ENCODE results near the gene SLC9A3. TPM values are rescaled to one million over a fixed set of nuclear protein-coding genes. Genes with fewer than 3 reads are reported as not detected.

The SLC9A3 gene
- total and polyA plus RNA-seq, 2 of the 13 experiments (the other 11 are each of a cell fraction or from before 2014, with no cell fraction given) = 1.5 to 1.8 TPM

GRCh38 chr5:520196-520849 lies 3.9 kb downstream of the SLC9A3 start:
- FAIRE-seq (no peak), ATAC-seq (no peak), DNase-seq (ENCODE audit: low spot score) (no peak)
- TF ChIP-seq ZNF558 (CRISPR knock-in tag; IDR thresholded peaks at IDR 0.05; ENCODE audit: borderline replicate concordance) (no peak), ZNF576 (CRISPR knock-in tag; IDR thresholded peaks at IDR 0.05) (no peak), ZNF350 (CRISPR knock-in tag; IDR thresholded peaks at IDR 0.05; ENCODE audit: borderline replicate concordance, low read depth) (no peak), MEIS1 (CRISPR knock-in tag; IDR thresholded peaks at IDR 0.05; ENCODE audit: borderline replicate concordance) (no peak)
- Histone ChIP-seq H3K9ac (ENCODE audit: insufficient read depth, low read depth, low read length) (no peak overlapping the region), H3K9me3 (ENCODE audit: low read length) (no peaks in the 10 kb centered on the region), H3K79me2 (ENCODE audit: insufficient read depth, low read length) (no peaks in the 10 kb centered on the region), H3K4me3 (replicated peaks in 1 of 3; ENCODE audit: insufficient read depth in 1 of 3, low read depth in 2 of 3, low read length in 3 of 3) (no peak overlapping the region), H3K36me3 (replicated peaks in 1 of 2; ENCODE audit: control insufficient read depth in 1 of 2, insufficient read depth in 2 of 2, low read length in 2 of 2) (no peaks in the 10 kb centered on the region), H2AFZ (ENCODE audit: low read length) (no peak overlapping the region), H3K27ac (ENCODE audit: extremely low read length, insufficient read depth, low read length) (no peak overlapping the region), H3K4me2 (ENCODE audit: low read depth, low read length) (no peak overlapping the region), H4K20me1 (ENCODE audit: insufficient read depth, low read length) (no peaks in the 10 kb centered on the region), H3K4me1 (ENCODE audit: insufficient read depth, low read length) (peaks cover 5% of the 10 kb centered on the region; the same call in 1 of the 2 replicates), H3K27me3 (ENCODE audit: control insufficient read depth in 1 of 2, insufficient read depth in 2 of 2, low read length in 2 of 2) (peaks cover 0 to 49% of the 10 kb centered on the region in 2 experiments; a peak in 4 of 5 replicates)
- CTCF ChIA-PET (ENCODE audit: low intra/inter-chr PET ratio, low total read pairs) = no interaction called here
- BruUV-seq (replicated peaks) = no TSS peak
- 30% methylated on average over 12 of the region's 20 CpGs for WGBS (ENCODE audit: low lambda C conversion rate)
- in situ Hi-C loops (cut with HindIII; ENCODE audit: extremely low pct_ligation_motif_present, low pct_unique_long_range_greater_than_20kb) = no loop called here
- intact Hi-C loops (cut with micrococcal nuclease; ENCODE audit: unreplicated experiment) = no loop called here
- POLR2A ChIA-PET = no interaction called here

- BruUV-seq (replicated peaks) = no TSS peak
- Histone ChIP-seq H3K79me2 (ENCODE audit: insufficient read depth, low read length) (no peaks in the 10 kb centered on the region), H3K9me3 (ENCODE audit: low read length) (no peaks in the 10 kb centered on the region), H4K20me1 (ENCODE audit: insufficient read depth, low read length) (no peaks in the 10 kb centered on the region), H3K27me3 (ENCODE audit: control insufficient read depth in 1 of 2, insufficient read depth in 2 of 2, low read length in 2 of 2) (peaks cover 0 to 55% of the 10 kb centered on the region in 2 experiments; a peak in 4 of 5 replicates), H3K9ac (ENCODE audit: insufficient read depth, low read depth, low read length) (no peak overlapping the region), H2AFZ (ENCODE audit: low read length) (no peak overlapping the region), H3K36me3 (replicated peaks in 1 of 2; ENCODE audit: control insufficient read depth in 1 of 2, insufficient read depth in 2 of 2, low read length in 2 of 2) (no peaks in the 10 kb centered on the region), H3K4me2 (ENCODE audit: low read depth, low read length) (no peak overlapping the region), H3K27ac (ENCODE audit: extremely low read length, insufficient read depth, low read length) (no peak overlapping the region), H3K4me3 (replicated peaks in 1 of 3; ENCODE audit: insufficient read depth in 1 of 3, low read depth in 2 of 3, low read length in 3 of 3) (no peak overlapping the region), H3K4me1 (ENCODE audit: insufficient read depth, low read length) (peaks cover 18% of the 10 kb centered on the region)
- ATAC-seq (no peak), DNase-seq (ENCODE audit: low spot score) (no peak), FAIRE-seq (no peak)
- intact Hi-C loops (cut with micrococcal nuclease; ENCODE audit: unreplicated experiment) = no loop called here
- WGBS (ENCODE audit: low lambda C conversion rate) = 7% methylated on average over 4 of the region's 10 CpGs
- POLR2A ChIA-PET = no interaction called here
- in situ Hi-C loops (cut with HindIII; ENCODE audit: extremely low pct_ligation_motif_present, low pct_unique_long_range_greater_than_20kb) = no loop called here
- CTCF ChIA-PET (ENCODE audit: low intra/inter-chr PET ratio, low total read pairs) = no interaction called here
- TF ChIP-seq ZGPAT (CRISPR knock-in tag; IDR thresholded peaks at IDR 0.05) (no peak), ZNF264 (CRISPR knock-in tag; IDR thresholded peaks at IDR 0.05) (no peak), POLR2AphosphoS5 (IDR thresholded peaks at IDR 0.05; ENCODE audit: low read depth, low read length) (no peak), NCOA2 (CRISPR knock-in tag; IDR thresholded peaks at IDR 0.05) (no peak), SMYD3 (CRISPR knock-in tag; IDR thresholded peaks at IDR 0.05) (no peak), MEIS1 (CRISPR knock-in tag; IDR thresholded peaks at IDR 0.05; ENCODE audit: borderline replicate concordance) (no peak), ZFAT (CRISPR knock-in tag; conservative IDR thresholded peaks at IDR 0.05) (no peak), ZSCAN20 (CRISPR knock-in tag; IDR thresholded peaks at IDR 0.05; ENCODE audit: borderline replicate concordance) (no peak), REXO4 (CRISPR knock-in tag; IDR thresholded peaks at IDR 0.05; ENCODE audit: borderline replicate concordance) (no peak), SNAI1 (CRISPR knock-in tag; IDR thresholded peaks at IDR 0.05; ENCODE audit: borderline replicate concordance) (no peak), MLXIP (CRISPR knock-in tag; IDR thresholded peaks at IDR 0.05; ENCODE audit: borderline replicate concordance) (no peak)
Observed at GRCh38 chr5:518721-519120, 5.5 kb downstream of the SLC9A3 start.

All from HepG2 (cell line).